T-helper 1 cell (primary cell): ENCODE results near the gene ASXL2.
A peak's percentile ranks its signal among the peaks of the same experiment; 100 is the strongest.
"Not testable (repeated sequence)": the region's sequence is repeated elsewhere in the genome, so short reads cannot be mapped to it uniquely, and the experiment has no call there.

Experiments
- DNase-seq, 5 donors: peaks; one replicate each; pipeline ENCODE4 v3.0.0-alpha.2; 2012 to 2020

The ASXL2 gene

DNA sequence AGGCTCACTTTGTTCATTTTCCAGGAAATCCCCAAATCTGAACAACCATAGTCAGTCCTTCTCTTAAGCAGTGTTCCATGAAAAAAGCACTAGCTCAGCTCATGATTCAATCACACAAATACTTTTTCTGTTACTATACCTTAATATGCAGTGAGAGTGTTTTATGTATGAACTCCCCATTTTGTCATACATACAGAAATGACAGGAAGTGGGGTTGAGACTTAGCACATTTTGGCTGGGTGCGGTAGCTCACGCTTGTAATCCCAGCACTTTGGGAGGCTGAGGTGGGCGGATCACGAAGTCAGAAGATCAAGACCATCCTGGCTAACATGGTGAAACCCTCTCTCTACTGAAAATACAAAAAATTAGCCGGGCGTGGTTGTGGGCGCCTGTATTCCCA is 149.7 kb downstream of the ASXL2 start:
- no peak for DNase-seq

- no peak for DNase-seq
Measured at GRCh38 chr2:25726522-25726921, 151.8 kb downstream of the ASXL2 start.

- no peak for DNase-seq
Measured at GRCh38 chr2:25725877-25726276, 152.4 kb downstream of the ASXL2 start.

- no peak for DNase-seq
Measured at GRCh38 chr2:25724756-25725155, 153.5 kb downstream of the ASXL2 start.

GRCh38 chr2:25722224-25722623 is 156.1 kb downstream of the ASXL2 start:
- no peak for DNase-seq

GRCh38 chr2:25720575-25720974 is 157.7 kb downstream of the ASXL2 start:
- DNase-seq: no peak

DNA sequence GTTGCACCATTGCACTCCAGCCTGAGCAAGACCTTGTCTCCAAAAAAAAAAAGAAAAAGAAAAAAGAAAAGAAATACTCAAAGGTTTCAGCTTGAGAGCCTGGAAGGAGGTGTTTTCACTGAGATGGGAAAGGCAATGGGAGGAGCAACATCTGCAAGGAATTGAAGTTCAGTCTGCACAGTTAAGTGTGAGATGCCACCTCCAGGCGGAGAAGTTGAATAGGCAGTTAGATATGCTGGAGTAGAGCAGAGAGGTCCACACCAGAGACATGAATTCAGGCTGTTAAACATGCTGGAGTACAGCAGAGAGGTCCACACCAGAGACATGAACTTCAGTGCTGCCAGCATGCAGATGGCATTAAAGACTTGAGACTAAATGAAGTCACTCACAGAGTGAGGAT is 163.5 kb downstream of the ASXL2 start:
- no peak for DNase-seq

DNA sequence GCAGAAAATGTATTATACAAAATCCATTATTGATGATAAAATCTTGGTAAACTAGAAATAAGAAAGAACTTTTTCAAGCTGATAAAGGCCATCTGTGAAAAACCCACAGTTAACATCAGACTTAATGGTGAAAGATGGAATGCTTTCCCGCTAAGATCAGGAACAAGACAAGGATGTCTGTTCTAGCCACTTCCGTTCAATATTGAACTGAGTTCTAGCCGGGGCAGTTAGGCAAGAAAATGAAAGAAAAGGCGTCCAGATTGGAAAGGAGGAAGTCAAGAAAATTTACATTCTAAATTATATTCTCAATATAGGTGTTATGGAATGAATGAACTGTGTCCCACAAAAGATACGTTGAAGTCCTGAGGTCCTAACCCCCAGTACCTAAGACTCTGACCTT is 165.8 kb downstream of the ASXL2 start:
- DNase-seq: no peak

DNA sequence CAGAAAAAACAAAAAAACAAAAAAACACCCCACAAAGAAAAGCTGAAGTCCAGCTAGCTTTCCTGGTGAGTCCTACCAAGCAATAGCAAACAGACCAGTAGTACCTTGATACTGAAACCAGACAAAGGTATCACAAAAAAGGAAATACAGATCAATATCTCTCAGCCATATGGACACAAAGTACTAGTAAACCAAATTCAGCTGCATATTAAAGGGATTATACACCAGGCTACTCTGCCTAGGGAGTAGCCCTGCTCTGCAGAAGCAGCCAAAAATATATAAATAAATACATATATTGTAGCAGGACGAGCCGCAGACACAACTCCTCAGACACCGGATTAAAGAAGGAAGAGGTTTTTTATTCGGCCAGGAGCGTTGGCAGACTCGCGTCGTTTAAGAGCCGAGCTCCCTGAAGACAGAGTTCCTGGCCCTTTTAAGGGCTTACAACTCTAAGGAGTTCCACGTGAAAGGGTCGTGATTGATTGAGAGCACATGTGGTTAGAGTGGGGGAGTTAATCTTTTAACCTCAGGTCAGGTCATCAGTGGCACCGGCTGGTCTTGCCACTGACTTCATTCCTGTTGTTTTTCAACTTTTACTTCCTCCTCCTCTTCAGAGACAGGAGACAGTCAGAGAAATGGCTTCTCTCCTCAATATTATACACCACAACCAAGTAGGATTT is 166.5 kb downstream of the ASXL2 start:
- DNase-seq: no peak

DNA sequence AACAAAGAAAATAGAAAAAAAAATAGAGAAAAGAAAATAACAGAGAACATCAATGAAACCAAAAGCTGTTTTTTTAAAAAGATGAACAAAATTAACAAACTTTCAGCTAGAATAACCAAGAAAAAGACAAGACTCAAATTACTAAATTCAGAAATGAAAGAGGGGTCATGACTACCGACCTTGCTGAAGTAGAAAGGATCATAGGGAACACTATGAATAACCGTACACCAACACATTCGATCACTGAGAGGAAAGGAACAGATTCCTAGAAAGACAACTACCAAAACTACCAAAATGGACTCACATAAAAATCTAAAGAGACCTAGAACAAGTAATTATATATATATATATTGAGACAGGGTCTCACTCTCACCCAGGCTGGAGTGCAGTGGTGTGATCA is 167.5 kb downstream of the ASXL2 start:
- no peak for DNase-seq

DNA sequence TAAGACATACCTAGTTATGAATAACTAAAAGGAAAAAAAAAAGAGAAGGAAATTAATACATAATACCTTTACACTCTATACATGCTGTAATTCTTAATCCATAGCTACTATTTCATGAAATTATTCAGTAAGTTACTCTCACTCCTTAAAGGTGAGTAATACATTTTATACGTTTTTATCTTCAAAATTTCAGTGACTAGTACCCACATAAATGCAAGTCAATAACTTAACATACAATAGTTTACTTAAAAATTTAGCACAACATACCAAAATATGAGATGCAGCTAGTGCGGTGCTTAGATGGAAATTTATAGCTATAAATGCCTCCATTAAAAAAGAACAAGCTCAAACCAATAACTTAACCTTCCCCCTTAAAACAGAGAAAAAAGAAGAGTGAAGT is 168.9 kb downstream of the ASXL2 start:
- DNase-seq: no peak

- DNase-seq: no peak
Measured at GRCh38 chr2:25707927-25708590, 170.2 kb downstream of the ASXL2 start.

- not testable (repeated sequence) for DNase-seq
Measured at GRCh38 chr2:25705575-25705974, 172.7 kb downstream of the ASXL2 start.

- DNase-seq: no peak
Measured at GRCh38 chr2:25701801-25702200, 176.5 kb downstream of the ASXL2 start.

DNA sequence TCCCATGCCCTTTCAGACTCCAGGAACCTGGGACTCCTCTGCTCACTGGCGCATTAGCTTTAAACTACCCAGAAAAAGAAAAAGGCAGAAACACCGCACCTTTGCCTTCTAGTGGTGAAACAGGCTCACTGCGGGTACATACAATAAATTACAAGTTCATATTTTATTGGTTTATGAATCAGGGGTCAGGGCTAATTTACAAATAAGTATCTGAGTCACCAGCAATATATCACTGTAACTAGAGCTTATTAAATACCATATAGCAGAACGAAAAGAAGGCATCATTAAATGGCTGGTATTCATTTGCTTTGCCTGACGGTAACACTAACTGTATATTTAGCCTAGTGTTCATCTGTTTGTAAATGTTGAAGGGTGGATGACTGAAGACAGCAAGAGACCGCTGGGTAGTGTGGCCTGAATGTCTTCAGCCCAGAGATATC is 178.0 kb downstream of the ASXL2 start:
- DNase-seq: peak in 2 of 5 donors; percentile 5 to 20

- no peak for DNase-seq
Measured at GRCh38 chr2:25699216-25699615, 179.1 kb downstream of the ASXL2 start.

DNA sequence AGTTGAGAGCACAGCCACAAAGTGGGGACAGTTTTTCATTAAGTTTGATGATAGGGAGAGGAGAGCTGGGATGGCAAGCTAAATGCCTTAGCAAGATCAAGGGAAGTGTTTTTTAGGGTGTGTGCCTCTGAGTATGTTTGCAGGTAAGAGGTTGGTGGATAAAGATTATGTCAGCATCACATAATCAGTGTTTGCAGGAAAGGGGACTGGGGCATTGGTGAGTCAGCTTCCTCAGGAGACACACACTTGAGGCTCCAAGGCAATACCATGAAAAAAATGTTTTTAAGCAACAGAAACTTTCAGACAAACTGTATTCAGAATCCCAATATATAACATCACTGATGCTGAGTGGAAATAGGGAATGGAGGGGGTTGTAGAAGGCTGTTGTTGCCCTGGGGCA is 179.5 kb downstream of the ASXL2 start:
- DNase-seq: peak in 1 of 5 donors; percentile 23

DNA sequence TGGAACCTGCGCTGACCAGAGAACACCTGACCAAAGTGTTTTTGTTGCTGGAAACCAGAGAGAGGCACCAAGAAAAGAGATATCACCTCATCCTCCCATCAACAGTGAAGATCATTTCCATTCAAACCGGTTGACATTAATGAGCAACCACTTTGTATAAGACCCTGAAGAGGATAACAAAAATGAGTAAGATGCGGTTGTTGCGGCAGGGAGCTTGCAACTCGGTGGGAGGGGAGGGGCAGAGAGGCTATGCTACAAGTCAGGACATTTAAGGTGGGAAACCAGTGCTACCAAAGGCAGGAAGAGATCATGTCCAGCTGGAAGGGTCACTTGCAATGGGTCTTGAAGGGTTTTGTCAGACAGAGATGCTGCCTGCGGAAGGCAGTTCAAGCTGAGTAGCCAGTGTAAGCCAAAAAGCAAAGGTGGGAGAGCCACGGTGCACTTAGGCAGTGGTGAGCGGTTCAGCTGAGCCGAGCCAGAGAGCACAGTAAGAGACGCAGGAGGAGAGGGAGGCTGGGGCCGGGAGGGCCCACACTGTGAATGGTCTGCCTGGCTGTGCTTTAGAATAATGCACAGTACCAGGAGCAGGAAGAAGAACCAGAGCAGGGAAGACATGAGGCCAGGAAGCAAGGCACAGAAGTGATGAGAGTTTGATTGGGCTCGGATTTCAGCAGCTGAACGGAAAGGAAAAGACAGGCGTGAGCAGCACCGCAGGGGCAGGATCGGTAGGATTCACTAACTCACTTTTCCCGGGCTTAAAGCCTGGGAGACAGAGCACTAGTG is 180.5 kb downstream of the ASXL2 start:
- no peak for DNase-seq

DNA sequence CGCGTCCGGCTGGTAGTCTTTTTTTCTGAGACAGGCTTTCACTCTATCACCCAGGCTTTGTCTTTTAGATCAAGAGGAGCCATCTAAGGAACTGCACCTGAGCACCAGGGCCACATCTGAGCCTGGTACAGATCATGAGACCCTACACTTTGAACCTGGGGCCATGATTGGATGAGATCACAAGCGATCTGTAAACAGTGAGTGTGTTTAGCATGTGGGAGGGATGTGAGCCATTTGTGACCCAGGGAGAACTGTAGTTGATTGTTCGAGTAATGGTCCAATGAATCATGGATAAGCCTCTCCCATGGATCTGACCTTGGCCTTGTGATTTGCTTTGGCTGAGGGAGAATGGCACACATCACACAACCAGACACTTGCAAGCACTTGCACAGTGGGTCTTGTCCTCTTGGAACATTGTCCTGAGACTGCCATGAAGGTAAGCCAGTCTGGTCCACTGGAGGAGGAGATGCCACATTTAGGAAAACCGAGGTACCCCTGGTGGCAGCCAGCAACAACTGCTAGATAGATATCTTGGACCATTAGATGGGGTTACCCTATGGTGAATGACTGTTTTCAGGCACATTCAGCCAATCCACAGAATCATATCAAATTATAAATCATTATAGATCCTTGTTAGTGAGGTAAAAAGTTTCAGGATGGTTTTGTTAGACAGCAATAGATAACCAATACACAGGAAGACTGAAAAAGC is 185.4 kb downstream of the ASXL2 start:
- DNase-seq: no peak

GRCh38 chr2:25692143-25692542 is 186.1 kb downstream of the ASXL2 start:
- no peak for DNase-seq

DNA sequence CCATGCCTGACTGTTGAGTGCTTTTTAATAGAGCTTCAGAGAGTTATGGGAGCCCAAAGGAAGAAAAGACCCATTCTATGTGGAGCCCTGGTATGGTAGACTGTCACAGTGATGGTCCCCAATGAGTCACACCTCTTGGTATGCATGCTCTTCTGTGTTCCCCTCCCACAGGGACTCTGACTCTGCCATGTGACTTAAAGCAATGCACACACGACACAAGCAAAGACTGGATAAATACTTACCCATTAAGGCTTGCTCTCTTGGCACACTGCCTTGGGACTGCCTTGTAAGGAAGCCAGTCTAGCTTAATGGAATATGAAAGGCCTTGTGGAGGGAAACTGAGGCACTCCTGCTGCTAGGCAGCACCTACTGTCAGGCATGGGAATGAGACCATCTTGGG is 188.2 kb downstream of the ASXL2 start:
- DNase-seq: no peak

- no peak for DNase-seq
Measured at GRCh38 chr2:25688236-25688635, 190.1 kb downstream of the ASXL2 start.

DNA sequence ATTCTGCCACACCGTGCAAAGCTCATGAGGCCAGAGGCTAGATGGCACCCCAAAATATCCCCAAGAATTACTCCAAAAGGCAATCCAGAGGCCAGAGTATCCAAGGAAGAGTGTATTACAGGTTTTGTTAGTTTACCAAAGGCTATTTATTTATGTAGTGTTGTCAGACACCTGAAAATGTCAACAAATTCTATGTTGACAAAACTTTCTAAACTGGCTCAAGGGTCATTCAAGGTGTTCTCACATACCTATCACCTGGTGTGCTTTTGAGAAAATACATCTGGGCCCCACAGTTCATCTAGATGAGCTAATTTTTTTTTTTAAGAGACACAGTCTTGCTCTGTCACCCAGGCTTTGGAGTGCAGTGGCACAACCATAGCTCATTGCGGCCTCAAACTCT is 192.5 kb downstream of the ASXL2 start:
- DNase-seq: no peak
